Mammary epithelial cell (primary cell): ENCODE measurements around the gene ZBTB21.

Source experiments
- CTCF ChIP-seq, 2 donors: IDR thresholded peaks in 1 of 2; conservative IDR thresholded peaks in 1 of 2; 2 replicates each; pipeline ENCODE4 v1.5.1; 2011 to 2012; ENCODE audit warnings: inconsistent platforms in 2 of 2, low read length in 2 of 2, mild to moderate bottlenecking in 2 of 2, control low read depth in 1 of 2, low read depth in 1 of 2; ENCODE audit not compliant: insufficient read depth in 1 of 2; ENCODE audit errors: extremely low read depth in 1 of 2
- EZH2 ChIP-seq: IDR thresholded peaks from 2 replicates; pipeline ENCODE4 v1.6.1; 2012; ENCODE audit warnings: low read length, inconsistent platforms, borderline replicate concordance

- TF ChIP-seq CTCF (conservative IDR thresholded peaks at IDR 0.05 in 1 of 2, IDR thresholded peaks at IDR 0.05 in 1 of 2; ENCODE audit: extremely low read depth in 1 of 2, insufficient read depth in 1 of 2, low read depth in 1 of 2, low read length in 2 of 2) (no peak), EZH2 (no peak)
These were observed 9.0 kb upstream of the ZBTB21 start for GRCh38 chr21:42019101-42019605.
